Pons (tissue), 1 donor: ENCODE results near the gene ISLR.
A peak's percentile ranks its signal among the peaks of the same experiment; 100 is the strongest.

Experiments used
- DNase-seq: peaks from one replicate; pipeline ENCODE4 v3.0.0-alpha.2; 2016; ENCODE audit warnings: low spot score

ISLR gene

GRCh38 chr15:74173380-74174218 is at the start of gene ISLR:
Gene ISLR (plus strand): TSS chr15:74173710. CDS start chr15:74174859, 1,149 bp downstream.
- DNase-seq, result peak; percentile 13

GRCh38 chr15:74124196-74124595 is 49.3 kb upstream of the ISLR start:
- no peak for DNase-seq

- no peak for DNase-seq
Observed at GRCh38 chr15:74124759-74125158, 48.8 kb upstream of the ISLR start.

GRCh38 chr15:74127255-74127953 is 46.1 kb upstream of the ISLR start:
- peak; percentile 63 for DNase-seq

GRCh38 chr15:74127954-74128784 is 45.3 kb upstream of the ISLR start:
- no peak for DNase-seq

- no peak for DNase-seq
Observed at GRCh38 chr15:74128785-74129585, 44.5 kb upstream of the ISLR start.

- no peak for DNase-seq
Observed at GRCh38 chr15:74129586-74130154, 43.8 kb upstream of the ISLR start.

GRCh38 chr15:74130155-74130848 is 43.2 kb upstream of the ISLR start, which contains the start of gene ISLR2:
Gene ISLR2 (plus strand): TSS chr15:74130586. CDS start chr15:74132755, 2,169 bp downstream.
- no peak for DNase-seq

- DNase-seq, result no peak
Observed at GRCh38 chr15:74130849-74131627, 42.5 kb upstream of the ISLR start.

- no peak for DNase-seq
Observed at GRCh38 chr15:74131628-74132413, 41.7 kb upstream of the ISLR start.

GRCh38 chr15:74132681-74133651 is 40.5 kb upstream of the ISLR start:
- DNase-seq, result no peak

- DNase-seq, result no peak
Observed at GRCh38 chr15:74133694-74134386, 39.7 kb upstream of the ISLR start.

- peak; percentile 17 for DNase-seq
Observed at GRCh38 chr15:74134387-74135027, 39.0 kb upstream of the ISLR start.

GRCh38 chr15:74135041-74135565 is 38.4 kb upstream of the ISLR start:
- no peak for DNase-seq

- DNase-seq, result no peak
Observed at GRCh38 chr15:74136540-74136813, 37.0 kb upstream of the ISLR start.

GRCh38 chr15:74136814-74137536 is 36.5 kb upstream of the ISLR start:
- DNase-seq, result no peak
